NK-92 (cell line): ENCODE measurements around the gene GET4.

Experiments
- DNase-seq: peaks from one replicate; lab custom pipeline; 2025; ENCODE audit not compliant: unreplicated experiment; lab: John Stamatoyannopoulos, UW

The GET4 gene, protein sequence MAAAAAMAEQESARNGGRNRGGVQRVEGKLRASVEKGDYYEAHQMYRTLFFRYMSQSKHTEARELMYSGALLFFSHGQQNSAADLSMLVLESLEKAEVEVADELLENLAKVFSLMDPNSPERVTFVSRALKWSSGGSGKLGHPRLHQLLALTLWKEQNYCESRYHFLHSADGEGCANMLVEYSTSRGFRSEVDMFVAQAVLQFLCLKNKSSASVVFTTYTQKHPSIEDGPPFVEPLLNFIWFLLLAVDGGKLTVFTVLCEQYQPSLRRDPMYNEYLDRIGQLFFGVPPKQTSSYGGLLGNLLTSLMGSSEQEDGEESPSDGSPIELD

GRCh38 chr7:876077-876971 lies at the start of gene GET4:
GET4 (plus strand) TSS chr7:876554; CDS start chr7:876646, 92 bp downstream.
- peak; percentile 85 for DNase-seq

DNA sequence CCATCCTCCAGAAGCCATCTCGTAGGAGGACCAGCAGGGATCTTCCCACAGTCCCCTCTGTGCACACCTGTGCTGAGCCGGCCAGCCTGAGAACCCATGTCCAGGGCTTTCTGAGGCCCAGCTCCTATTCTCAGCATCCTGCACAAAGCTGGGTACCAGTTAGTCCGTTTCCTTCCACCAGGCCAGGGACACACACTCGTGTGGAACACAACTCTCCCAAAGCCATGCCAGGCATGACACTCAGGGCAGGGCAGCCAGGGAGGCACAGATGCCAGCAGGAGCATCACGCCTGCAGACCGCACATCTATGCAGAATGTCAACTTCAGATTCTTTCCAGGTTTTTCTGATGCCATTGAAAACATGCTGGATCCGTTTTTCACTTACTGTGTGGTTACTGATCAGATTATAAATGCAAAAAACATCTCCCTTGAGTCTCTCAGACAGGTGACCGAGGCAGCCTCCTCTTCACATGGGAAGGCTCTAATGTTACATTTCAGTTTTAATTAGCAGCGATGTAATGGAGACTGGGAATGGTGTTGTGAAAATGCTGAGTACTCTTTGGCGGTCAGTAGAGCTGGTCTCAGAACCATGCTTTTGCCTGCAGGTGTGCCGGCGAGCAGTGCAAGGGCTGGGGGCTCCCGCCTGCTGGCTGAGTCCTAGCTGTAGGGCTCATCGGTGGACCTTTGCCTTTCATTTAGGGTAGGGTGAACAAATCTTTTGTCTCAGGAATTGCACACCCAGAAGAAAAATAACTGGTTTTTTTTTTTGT lies 47.4 kb upstream of the GET4 start:
- no peak for DNase-seq

DNA sequence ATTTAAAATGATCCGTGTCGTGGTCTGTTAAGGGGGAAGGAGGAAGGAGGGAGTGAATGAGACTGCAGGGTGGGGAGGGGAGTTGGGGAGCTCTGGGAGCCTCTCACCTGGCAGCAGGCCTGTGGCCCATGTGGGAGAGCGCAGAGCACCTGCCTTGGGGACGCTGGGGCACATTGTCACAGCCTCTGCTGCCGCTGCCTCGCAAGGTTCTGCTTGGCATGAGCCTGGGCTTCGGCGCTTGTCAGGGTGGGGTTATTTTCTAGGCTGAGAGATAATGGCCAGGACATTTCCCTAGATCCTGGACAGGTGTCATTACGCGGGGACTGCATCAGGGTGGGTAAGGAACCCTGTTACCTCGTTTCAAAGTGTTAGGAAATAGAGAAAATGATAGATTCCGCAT lies 46.3 kb upstream of the GET4 start:
- DNase-seq, result no peak

DNA sequence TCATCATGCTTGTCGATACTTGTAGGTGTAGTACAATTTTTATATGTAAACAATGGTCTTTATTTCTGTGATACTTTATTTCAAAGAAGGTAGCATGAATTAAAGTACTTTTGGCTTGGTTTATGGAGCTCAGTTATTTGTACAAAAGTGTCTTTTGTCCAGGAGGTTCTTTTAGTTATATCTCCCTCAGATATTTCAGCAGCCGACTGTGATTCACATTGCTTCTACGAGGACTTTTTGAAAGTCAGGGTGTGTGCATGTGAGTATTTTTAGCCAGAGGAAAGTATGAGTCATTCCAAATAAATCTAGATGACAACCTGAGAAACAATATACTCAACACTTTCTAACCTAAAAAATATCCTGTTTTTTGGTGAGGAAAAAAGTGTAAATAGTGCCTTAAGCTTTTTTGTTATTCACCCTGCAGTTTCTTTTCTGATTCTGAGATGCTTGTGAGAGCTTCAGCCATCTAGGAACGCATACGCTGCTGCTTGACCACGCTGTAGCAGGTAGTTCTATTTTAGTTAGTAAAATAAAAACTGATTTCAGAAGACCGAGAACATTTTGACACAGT lies 44.7 kb upstream of the GET4 start:
- no peak for DNase-seq

DNA sequence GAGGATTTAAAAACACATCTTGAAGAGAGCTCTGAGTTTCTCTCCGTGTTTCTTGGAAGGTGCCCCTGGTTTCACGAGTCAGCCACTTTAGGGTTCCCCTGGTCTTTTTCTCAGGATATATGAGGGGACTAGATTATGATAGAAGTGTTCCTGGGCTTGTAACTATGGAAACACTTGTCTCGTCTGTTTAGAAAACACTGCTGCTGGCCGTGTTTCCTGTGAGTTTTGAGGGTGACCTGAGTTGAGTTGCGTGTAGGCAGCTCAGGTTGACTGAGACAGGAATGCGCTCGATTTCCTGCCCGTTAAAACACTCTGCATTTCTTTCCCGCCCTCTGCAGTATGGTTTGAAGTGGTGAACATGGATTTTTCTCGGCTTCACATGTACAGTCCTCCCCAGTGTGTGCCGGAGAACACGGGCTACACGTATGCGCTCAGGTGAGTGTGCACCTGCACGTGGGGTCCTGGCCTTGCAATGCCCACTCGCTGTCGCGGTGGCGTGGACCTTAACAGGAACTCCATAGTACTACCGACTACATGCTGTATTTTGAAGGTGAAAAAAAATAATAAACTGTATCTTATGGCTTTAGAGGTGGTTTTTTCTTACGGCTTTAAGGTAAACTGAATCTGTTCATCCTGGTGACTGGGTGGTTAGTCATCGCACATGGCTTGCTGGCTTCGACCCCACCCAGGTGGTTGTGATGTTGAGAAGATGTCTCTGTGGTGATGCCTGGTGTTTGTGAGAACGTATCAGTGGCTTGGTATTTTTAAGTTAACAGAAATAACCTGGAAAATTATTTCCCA lies 44.0 kb upstream of the GET4 start, which contains the start of gene SUN1:
TSS of gene SUN1 (plus strand) at position 310 of the 801 bp plus-strand sequence. CDS start at position 359, 49 bp downstream.
- DNase-seq, result no peak

GRCh38 chr7:832968-833424 lies 43.4 kb upstream of the GET4 start:
- DNase-seq, result no peak

DNA sequence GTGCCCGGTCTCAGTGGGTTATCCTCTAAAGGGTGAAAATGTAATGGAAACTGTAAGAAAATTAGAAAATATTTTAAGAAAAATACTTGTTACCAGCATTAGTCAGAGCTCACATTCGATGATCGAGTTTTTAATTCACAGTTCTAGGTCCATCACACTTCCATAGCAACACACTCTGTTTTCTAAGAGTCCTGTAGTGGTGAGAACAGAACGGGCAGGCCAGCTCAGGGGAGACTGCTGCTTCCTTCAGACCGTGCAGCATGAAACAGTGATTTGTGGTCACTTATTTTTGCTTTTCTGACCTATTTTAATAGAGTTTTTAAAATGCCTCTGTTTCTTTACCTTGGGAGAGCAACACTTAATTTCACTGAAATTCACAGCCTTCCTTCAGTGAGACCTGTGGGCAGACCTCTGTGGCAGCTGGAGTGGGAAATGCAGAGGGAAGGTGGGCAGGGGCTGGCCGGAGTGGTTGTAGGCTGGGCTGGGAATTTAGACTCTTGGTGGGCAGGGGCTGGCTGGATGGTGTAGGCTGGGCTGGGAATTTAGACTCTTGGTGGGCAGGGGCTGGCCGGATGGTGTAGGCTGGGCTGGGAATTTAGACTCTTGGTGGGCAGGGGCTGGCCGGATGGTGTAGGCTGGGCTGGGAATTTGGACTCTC lies 42.6 kb upstream of the GET4 start:
- no peak for DNase-seq

DNA sequence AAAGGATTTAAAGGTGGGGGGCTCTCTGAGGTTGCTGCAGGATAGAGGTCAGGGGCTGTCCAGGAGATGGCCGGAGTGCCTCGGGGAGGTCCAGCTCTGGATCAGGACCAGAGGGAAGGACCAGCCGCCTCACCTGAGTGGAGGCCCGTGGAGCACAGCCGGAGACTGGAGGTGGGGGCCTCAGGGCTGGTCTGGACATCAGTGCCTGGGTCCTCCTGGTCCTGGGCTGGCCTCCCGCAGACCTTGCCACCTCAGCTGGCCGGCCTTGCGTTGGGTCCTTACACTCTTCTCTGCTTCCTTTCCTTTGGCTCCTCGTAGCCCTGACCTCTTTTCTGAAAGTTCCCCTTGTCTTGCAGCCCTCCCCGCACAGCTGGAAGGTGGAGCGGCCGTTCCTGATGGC lies 42.1 kb upstream of the GET4 start:
- DNase-seq, result no peak

- DNase-seq, result no peak
These were observed 41.3 kb upstream of the GET4 start for GRCh38 chr7:835021-835420.

GRCh38 chr7:835485-836401 lies 40.6 kb upstream of the GET4 start:
- DNase-seq, result no peak

DNA sequence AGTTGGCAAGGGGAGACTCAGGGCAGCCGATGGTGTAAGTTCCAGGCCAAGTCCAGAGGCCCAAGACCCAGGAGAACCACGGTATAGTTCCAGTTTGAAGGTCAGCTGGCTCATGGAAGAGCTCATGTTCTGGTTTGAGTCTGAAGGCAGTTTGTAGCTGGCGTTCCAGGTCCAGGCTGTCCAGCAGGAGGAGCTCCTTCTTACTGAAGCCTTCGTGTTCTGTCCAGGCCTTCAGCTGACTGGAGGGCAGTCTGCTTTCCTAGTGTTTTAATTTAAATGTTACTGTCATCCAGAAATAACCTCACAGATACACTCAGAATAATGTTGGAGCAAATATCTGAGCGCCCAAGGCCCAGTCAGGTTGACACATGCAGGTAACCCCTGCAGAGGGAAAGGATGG lies 39.9 kb upstream of the GET4 start:
- no peak for DNase-seq

DNA sequence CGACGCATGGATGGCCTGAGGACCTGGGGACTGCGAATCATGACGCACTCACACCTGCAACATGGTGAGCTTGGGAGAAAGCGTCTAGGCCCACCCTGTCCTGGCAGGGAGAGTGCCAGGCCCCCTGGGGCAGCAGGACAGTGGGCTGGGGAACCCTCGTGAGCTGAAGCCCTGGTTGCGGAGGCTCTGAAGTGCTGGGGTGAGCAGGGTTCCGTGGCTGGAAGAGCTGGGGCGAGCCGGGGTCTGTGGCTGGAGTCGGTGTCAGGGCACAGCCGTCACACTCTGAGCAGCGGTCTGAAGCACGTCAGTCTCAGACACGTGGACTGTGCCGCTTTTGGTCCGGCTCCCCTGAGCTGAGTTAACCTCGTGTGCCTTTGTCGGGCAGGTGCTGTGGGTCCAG lies 39.4 kb upstream of the GET4 start:
- no peak for DNase-seq

DNA sequence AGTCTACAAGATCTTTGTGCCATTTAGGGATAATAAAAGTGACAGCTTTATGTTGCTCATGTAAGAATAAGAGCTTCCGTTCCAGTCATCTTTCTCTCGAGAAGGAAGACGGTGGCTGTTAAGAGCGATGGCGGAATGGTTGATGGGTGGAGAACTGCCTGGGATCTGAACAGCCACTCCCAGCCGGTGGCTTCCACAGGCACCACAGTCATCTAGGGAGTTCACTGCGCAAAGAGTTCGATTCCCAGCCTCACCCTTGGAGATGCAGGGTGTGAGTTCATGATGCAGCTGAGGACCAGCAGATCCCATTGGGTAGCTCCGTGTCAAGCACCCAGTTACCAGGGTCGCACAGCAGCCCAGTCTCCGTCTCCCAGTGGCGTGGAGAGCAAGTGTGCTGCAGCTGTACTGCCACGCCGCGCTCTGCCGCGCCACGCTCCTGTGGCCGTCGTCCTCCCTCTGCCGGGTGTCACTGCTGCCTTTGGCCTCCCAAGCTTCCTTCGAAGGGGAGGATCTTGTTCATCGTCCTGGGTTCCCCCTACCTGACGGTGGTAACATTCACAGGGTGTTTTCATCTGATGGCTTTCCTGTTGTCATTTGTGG lies 36.3 kb upstream of the GET4 start:
- no peak for DNase-seq

DNA sequence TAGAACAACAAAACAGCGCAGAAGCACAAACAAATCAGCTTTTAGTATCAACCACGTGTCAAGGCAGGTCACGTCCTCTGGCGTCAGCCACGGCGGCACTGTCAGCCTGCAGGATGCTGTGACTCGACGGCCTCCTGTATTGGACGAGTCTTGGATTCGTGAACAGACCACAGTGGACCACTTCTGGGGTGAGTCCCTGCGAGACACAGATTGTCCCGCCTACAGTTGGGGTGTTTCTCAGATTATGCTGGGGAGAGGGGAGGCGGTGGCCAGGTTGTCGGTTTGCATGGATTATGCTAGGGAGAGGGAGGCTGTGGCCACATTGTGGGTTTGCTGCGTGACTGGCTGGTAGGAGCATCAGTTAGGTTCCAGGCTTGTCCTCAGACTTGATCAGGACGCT lies 34.4 kb upstream of the GET4 start:
- no peak for DNase-seq

- no peak for DNase-seq
These were observed 33.8 kb upstream of the GET4 start for GRCh38 chr7:842431-843031.

DNA sequence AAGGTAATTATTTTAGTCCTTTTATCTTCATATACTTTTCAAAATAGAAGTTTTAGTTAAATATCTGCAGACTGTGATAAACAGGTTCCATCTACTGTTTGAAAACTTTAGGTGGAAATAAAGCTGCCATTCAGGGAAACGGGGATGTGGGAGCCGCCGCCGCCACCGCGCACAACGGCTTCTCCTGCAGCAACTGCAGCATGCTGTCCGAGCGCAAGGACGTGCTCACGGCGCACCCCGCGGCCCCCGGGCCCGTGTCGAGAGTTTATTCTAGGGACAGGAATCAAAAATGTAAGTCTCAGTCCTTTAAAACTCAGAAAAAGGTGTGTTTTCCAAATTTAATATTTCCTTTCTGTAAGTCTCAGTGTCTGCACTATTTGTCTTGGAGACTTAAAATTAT lies 33.1 kb upstream of the GET4 start:
- no peak for DNase-seq

- no peak for DNase-seq
These were observed 32.3 kb upstream of the GET4 start for GRCh38 chr7:844043-844442.

DNA sequence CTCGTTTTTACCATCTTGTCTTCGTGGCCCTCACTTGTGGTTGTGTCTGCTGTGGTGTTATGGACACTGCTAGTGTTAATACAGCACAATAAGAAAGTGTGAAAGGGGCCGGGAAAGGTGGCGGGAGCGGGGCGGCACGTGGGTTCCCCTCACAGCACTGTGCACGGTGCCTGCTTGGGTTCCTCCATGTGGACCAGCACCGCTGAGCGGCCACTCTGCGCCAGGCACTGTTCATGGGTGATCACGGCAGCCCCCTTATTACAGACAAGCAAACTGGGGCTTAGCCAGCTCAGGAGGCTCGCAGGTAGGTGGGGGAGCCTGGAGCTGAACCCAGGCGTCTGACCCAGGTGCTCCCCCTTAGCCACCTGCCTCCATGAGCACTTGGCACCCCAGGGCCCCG lies 31.8 kb upstream of the GET4 start:
- DNase-seq, result no peak
